K562 (cell line): ENCODE results near the gene SERPINH1. TPM values are rescaled to one million over a fixed set of nuclear protein-coding genes. Genes with fewer than 3 reads are reported as not detected.
A peak's percentile ranks its signal among the peaks of the same experiment; 100 is the strongest.

Source experiments
- ATAC-seq: fragments of 200-7000 bp; cut with Tn5 transposase; 3 replicates; pipeline ENCODE4 v1.9.1; 2020; ENCODE audit warnings: moderate library complexity
- BruUV-seq: library from RNA; stranded (reverse); fragments of 400-500 nt; replicated peaks from 2 replicates; lab custom pipeline; 2021; lab: Mats Ljungman, UMichigan
- CTCF ChIA-PET: fragments of 300-600 bp; formaldehyde crosslinking; extraction: SDS; loops from one replicate; lab custom pipeline; 2021; ENCODE audit warnings: low intra/inter-chr PET ratio; lab: Yijun Ruan, JAX
- POLR2A ChIA-PET: fragments of 300-600, 350-650 bp; sonication (Branson Sonifier 250); formaldehyde crosslinking; extraction: SDS; loops from one replicate; lab custom pipeline; 2021; ENCODE audit warnings: antibody characterized with exemption, inconsistent platforms; lab: Yijun Ruan, JAX
- DNase-seq, 4 experiments: peaks; one replicate each; pipeline versions ENCODE4 v3.0.0 to v3.0.0-alpha.2; 2011 to 2018; ENCODE audit warnings: low spot score in 3 of 4, mixed read lengths in 3 of 4; ENCODE audit errors: extremely low read depth in 1 of 4
- FAIRE-seq: peaks from 2 replicates; lab custom pipeline; 2011; peaks lifted over from hg19 to GRCh38; lab: Jason Lieb, UNC
- H2AFZ ChIP-seq: 2 replicates; pipeline ENCODE4 v1.6.0; 2011; ENCODE audit warnings: low read depth, low read length, control low read depth, inconsistent platforms
- H3K27ac ChIP-seq: fragments of 200-600 bp; 3 replicates; pipeline ENCODE4 v1.8.0; 2011; ENCODE audit warnings: low read depth, mild to moderate bottlenecking, control low read depth, inconsistent platforms, low read length, moderate library complexity, mixed read lengths; ENCODE audit errors: extremely low read depth
- H3K27me3 ChIP-seq, 2 experiments: fragments of 300-600 bp in 1 of 2; 2 replicates in 1 of 2; 3 replicates in 1 of 2; pipeline versions ENCODE4 v1.6.0 to v1.8.0; 2011; ENCODE audit warnings: inconsistent platforms in 2 of 2, low read length in 2 of 2, mild to moderate bottlenecking in 1 of 2, mixed read lengths in 1 of 2, moderate library complexity in 1 of 2; ENCODE audit not compliant: control insufficient read depth in 2 of 2, insufficient read depth in 2 of 2
- H3K36me3 ChIP-seq: fragments of 300-600 bp; 3 replicates; pipeline ENCODE4 v1.8.0; 2011; ENCODE audit warnings: mild to moderate bottlenecking, low read length, inconsistent platforms; ENCODE audit not compliant: control insufficient read depth, insufficient read depth
- H3K4me1 ChIP-seq, 2 experiments: fragments of 200-600 bp in 1 of 2; replicated peaks in 1 of 2; 2 replicates in 1 of 2; 3 replicates in 1 of 2; pipeline versions ENCODE4 v1.5.1 to v1.8.0; 2011; ENCODE audit warnings: inconsistent platforms in 2 of 2, low read length in 2 of 2, mild to moderate bottlenecking in 1 of 2, mixed read lengths in 1 of 2, moderate library complexity in 1 of 2; ENCODE audit not compliant: control insufficient read depth in 2 of 2, insufficient read depth in 2 of 2
- H3K4me2 ChIP-seq: 2 replicates; pipeline ENCODE4 v1.6.1; 2011; ENCODE audit warnings: low read length, control low read depth, inconsistent platforms, mixed read lengths; ENCODE audit not compliant: insufficient read depth
- H3K4me3 ChIP-seq: fragments of 200-600 bp; sonication (generic), shearing (Covaris generic); 2 replicates; pipeline ENCODE4 v1.5.1; 2016; ENCODE audit warnings: control low read depth, inconsistent platforms
- H3K79me2 ChIP-seq: fragments of 200-600 bp; 3 replicates; pipeline ENCODE4 v1.8.0; 2011; ENCODE audit warnings: low read length, inconsistent platforms; ENCODE audit not compliant: control insufficient read depth, insufficient read depth
- H3K9ac ChIP-seq, 2 experiments: 2 replicates each; pipeline versions ENCODE4 v1.6.0 to v1.6.1; 2011; ENCODE audit warnings: low read depth in 2 of 2, low read length in 2 of 2, control low read depth in 1 of 2, inconsistent platforms in 1 of 2, mild to moderate bottlenecking in 1 of 2, mixed read lengths in 1 of 2; ENCODE audit not compliant: insufficient read depth in 1 of 2
- H3K9me1 ChIP-seq: one replicate; pipeline ENCODE4 v1.6.0; 2011; ENCODE audit warnings: inconsistent platforms, mild to moderate bottlenecking, low read length, moderate library complexity; ENCODE audit not compliant: control insufficient read depth, insufficient read depth
- H3K9me3 ChIP-seq: replicated peaks from 2 replicates; pipeline ENCODE4 v1.5.1; 2011; ENCODE audit warnings: low read depth, low read length, inconsistent platforms; ENCODE audit not compliant: control insufficient read depth, insufficient read depth
- H4K20me1 ChIP-seq: replicated peaks from 2 replicates; pipeline ENCODE4 v1.6.1; 2011; ENCODE audit warnings: low read length, inconsistent platforms, mixed read lengths; ENCODE audit not compliant: control insufficient read depth, insufficient read depth
- ELF4 ChIP-seq: fragments of 450-650 bp; formaldehyde crosslinking; IDR thresholded peaks from 2 replicates; pipeline ENCODE4 v1.4.0; 2022; ENCODE audit warnings: missing genetic modification characterization
- EWSR1 ChIP-seq: fragments of 450-650 bp; IDR thresholded peaks from 2 replicates; pipeline ENCODE4 v1.6.1; 2018; ENCODE audit warnings: borderline replicate concordance, mild to moderate bottlenecking, low read depth, moderate library complexity; ENCODE audit not compliant: partially characterized antibody
- KLF13 ChIP-seq: fragments of 450-650 bp; IDR thresholded peaks from 2 replicates; pipeline ENCODE4 v1.6.1; 2016; ENCODE audit warnings: missing genetic modification characterization, low read depth, mild to moderate bottlenecking, missing compliant biosample characterization, moderate library complexity, borderline replicate concordance
- MEIS2 ChIP-seq: fragments of 450-650 bp; IDR thresholded peaks from 2 replicates; pipeline ENCODE4 v1.6.1; 2014; ENCODE audit warnings: mild to moderate bottlenecking; ENCODE audit not compliant: partially characterized antibody
- MIER1 ChIP-seq: fragments of 450-650 bp; IDR thresholded peaks from 2 replicates; pipeline ENCODE4 v1.6.1; 2016; ENCODE audit warnings: antibody characterized with exemption, mild to moderate bottlenecking, low read depth
- RBBP5 ChIP-seq: fragments of 200-600 bp; sonication (generic); IDR thresholded peaks from 2 replicates; pipeline ENCODE4 v1.6.1; 2012; ENCODE audit warnings: borderline replicate concordance, mild to moderate bottlenecking, low read length, control low read depth, inconsistent platforms; ENCODE audit not compliant: insufficient read depth, poor library complexity, severe bottlenecking
- RCOR1 ChIP-seq, 2 experiments: IDR thresholded peaks; 2 replicates each; pipeline ENCODE4 v1.6.1; 2012; ENCODE audit warnings: low read depth in 2 of 2, low read length in 2 of 2, borderline replicate concordance in 1 of 2, improper control_type of control experiment in 1 of 2
- SMAD4 ChIP-seq: fragments of 250-450 bp; sonication (Bioruptor Pico); conservative IDR thresholded peaks from 2 replicates; pipeline ENCODE4 v1.8.0; 2021; ENCODE audit warnings: inconsistent platforms, mild to moderate bottlenecking, moderate library complexity
- ZBTB26 ChIP-seq: fragments of 450-650 bp; formaldehyde crosslinking; IDR thresholded peaks from 2 replicates; pipeline ENCODE4 v1.4.0; 2022; ENCODE audit warnings: missing genetic modification characterization
- ZNF79 ChIP-seq: fragments of 250-450 bp; sonication (Bioruptor Pico); IDR thresholded peaks from 2 replicates; pipeline ENCODE4 v1.4.0; 2020; ENCODE audit warnings: low read depth, mild to moderate bottlenecking, moderate library complexity
- ZZZ3 ChIP-seq: fragments of 450-650 bp; IDR thresholded peaks from 2 replicates; pipeline ENCODE4 v1.6.1; 2016; ENCODE audit warnings: antibody characterized with exemption, mild to moderate bottlenecking, moderate library complexity
- WGBS: fragments of 100-300 bp; shearing (Covaris generic); methylation state at CpG from one replicate; pipeline ENCODE4 v1.1.6; 2016; ENCODE audit warnings: low coverage, mixed read lengths; ENCODE audit not compliant: insufficient coverage; ENCODE audit errors: missing lambda C conversion rate; 5-methylcytosine and 5-hydroxymethylcytosine counted together
- in situ Hi-C: fragments of 300-500 bp; cut with MboI; formaldehyde crosslinking; loops from 4 replicates; pipeline ENCODE4 v1.15.0; 2018; ENCODE audit warnings: inconsistent platforms, mixed read lengths
- intact Hi-C: fragments of 100-400 bp; cut with micrococcal nuclease; formaldehyde crosslinking; loops from 2 replicates; pipeline ENCODE4 v1.14.2; 2022
- polyA plus RNA-seq, 8 experiments: library from polyadenylated mRNA; depleted of rRNA in 4 of 8; stranded (reverse) in 5 of 8; unstranded in 3 of 8; fragments of >200 nt; fragmentation: Nextera tagmentation in 2 of 8; fragmentation: Illumina TruSeq in 1 of 8; extraction: Ambion mirVana in 2 of 8; extraction: Trizol in 1 of 8; gene quantifications; 2 replicates each; pipeline versions ENCODE4 v1.2.1 to v1.2.3, GENCODE V29; 2011 to 2014; ENCODE audit warnings: inconsistent platforms in 1 of 8, missing spikeins in 1 of 8
- total RNA-seq, 7 experiments: library from RNA; depleted of rRNA in 6 of 7; stranded (reverse); fragments of >200 nt in 6 of 7; fragmentation: Illumina TruSeq in 2 of 7; extraction: Trizol in 2 of 7; gene quantifications; 2 replicates each; pipeline versions ENCODE4 v1.2.1 to v1.2.3, GENCODE V29; 2011 to 2021; ENCODE audit warnings: low replicate concordance in 1 of 7
- TF ChIP-seq, protein P1 (sequence below): fragments of 450-650 bp; IDR thresholded peaks from 2 replicates; pipeline ENCODE4 v1.6.1; 2018; ENCODE audit not compliant: partially characterized antibody
- TF ChIP-seq, protein P2 (sequence below), 2 experiments: IDR thresholded peaks; 2 replicates each; pipeline ENCODE4 v1.6.1; 2011; ENCODE audit warnings: borderline replicate concordance in 1 of 2, control low read depth in 1 of 2, low read depth in 1 of 2, low read length in 1 of 2, mild to moderate bottlenecking in 1 of 2, mixed read lengths in 1 of 2, moderate library complexity in 1 of 2; ENCODE audit not compliant: insufficient read depth in 1 of 2, insufficient read length in 1 of 2, poor library complexity in 1 of 2, severe bottlenecking in 1 of 2; ENCODE audit errors: extremely low read depth in 1 of 2

SERPINH1 gene
- total and polyA plus RNA-seq, 9 of the 15 experiments (the other 6 are each of a cell fraction or from before 2014, with no cell fraction given): 2.8 to 106 (median 67.9) TPM

GRCh38 chr11:75539459-75540334, 22.4 kb upstream of the SERPINH1 start:
- peak overlapping the region; percentile 45 to 73; a peak in 3 of 4 replicates for H3K9ac ChIP-seq
- peak overlapping the region; percentile 38 for H3K4me2 ChIP-seq
- no peaks in the 10 kb centered on the region for H4K20me1 ChIP-seq
- peaks cover 55 to 63% of the 10 kb centered on the region in 2 experiments for H3K4me1 ChIP-seq
- intact Hi-C loops (no loop called here), in situ Hi-C loops (no loop called here)
- POLR2A ChIA-PET: interaction anchor here (0.7 to 1.1 kb wide), 4 partner anchors 14 to 256 kb away, joined by 3 to 7 read pairs (median 3); partner anchors contain the start of gene SERPINH1
- no peak for DNase-seq
- no peak for FAIRE-seq
- peak overlapping the region; percentile 84 for H2AFZ ChIP-seq
- 38% methylated on average over 9 of the region's 9 CpGs for WGBS
- 0 out of 2 replicates have a peak, but pooled peaks cover 3% of the 10 kb centered on the region for H3K9me3 ChIP-seq
- CTCF ChIA-PET: no interaction called here
- H3K27me3 ChIP-seq: no peaks in the 10 kb centered on the region
- H3K27ac ChIP-seq: peak overlapping the region; percentile 54; the same call in 2 of the 3 replicates
- H3K36me3 ChIP-seq: no peaks in the 10 kb centered on the region
- ATAC-seq: no peak
- no peaks in the 10 kb centered on the region for H3K79me2 ChIP-seq
- no peak overlapping the region for H3K4me3 ChIP-seq
- BruUV-seq: no TSS peak
- H3K9me1 ChIP-seq: no peaks in the 10 kb centered on the region
- TF ChIP-seq RCOR1 (IDR thresholded peaks at IDR 0.05; ENCODE audit: borderline replicate concordance in 1 of 2, low read depth in 2 of 2, low read length in 2 of 2) (no peak), MEIS2 (no peak), ELF4 (CRISPR knock-in tag) (0 out of 2 replicates have a peak, but pooled peaks have one; percentile 22), MIER1 (no peak), KLF13 (tag) (no peak), RBBP5 (no peak), EWSR1 (no peak), ZZZ3 (no peak), SMAD4 (CRISPR knock-in tag) (0 out of 2 replicates have a peak, but pooled peaks have one; percentile 21), ZNF79 (CRISPR knock-in tag) (no peak), ZBTB26 (CRISPR knock-in tag) (0 out of 2 replicates have a peak, but pooled peaks have one; percentile 6)
- TF ChIP-seq, protein P1, sequence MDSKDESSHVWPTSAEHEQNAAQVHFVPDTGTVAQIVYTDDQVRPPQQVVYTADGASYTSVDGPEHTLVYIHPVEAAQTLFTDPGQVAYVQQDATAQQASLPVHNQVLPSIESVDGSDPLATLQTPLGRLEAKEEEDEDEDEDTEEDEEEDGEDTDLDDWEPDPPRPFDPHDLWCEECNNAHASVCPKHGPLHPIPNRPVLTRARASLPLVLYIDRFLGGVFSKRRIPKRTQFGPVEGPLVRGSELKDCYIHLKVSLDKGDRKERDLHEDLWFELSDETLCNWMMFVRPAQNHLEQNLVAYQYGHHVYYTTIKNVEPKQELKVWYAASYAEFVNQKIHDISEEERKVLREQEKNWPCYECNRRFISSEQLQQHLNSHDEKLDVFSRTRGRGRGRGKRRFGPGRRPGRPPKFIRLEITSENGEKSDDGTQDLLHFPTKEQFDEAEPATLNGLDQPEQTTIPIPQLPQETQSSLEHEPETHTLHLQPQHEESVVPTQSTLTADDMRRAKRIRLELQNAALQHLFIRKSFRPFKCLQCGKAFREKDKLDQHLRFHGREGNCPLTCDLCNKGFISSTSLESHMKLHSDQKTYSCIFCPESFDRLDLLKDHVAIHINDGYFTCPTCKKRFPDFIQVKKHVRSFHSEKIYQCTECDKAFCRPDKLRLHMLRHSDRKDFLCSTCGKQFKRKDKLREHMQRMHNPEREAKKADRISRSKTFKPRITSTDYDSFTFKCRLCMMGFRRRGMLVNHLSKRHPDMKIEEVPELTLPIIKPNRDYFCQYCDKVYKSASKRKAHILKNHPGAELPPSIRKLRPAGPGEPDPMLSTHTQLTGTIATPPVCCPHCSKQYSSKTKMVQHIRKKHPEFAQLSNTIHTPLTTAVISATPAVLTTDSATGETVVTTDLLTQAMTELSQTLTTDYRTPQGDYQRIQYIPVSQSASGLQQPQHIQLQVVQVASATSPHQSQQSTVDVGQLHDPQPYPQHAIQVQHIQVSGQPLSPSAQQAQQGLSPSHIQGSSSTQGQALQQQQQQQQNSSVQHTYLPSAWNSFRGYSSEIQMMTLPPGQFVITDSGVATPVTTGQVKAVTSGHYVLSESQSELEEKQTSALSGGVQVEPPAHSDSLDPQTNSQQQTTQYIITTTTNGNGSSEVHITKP: peak; percentile 17
- TF ChIP-seq, protein P2, sequence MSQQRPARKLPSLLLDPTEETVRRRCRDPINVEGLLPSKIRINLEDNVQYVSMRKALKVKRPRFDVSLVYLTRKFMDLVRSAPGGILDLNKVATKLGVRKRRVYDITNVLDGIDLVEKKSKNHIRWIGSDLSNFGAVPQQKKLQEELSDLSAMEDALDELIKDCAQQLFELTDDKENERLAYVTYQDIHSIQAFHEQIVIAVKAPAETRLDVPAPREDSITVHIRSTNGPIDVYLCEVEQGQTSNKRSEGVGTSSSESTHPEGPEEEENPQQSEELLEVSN (IDR thresholded peaks at IDR 0.05; ENCODE audit: borderline replicate concordance in 1 of 2, extremely low read depth in 1 of 2, insufficient read depth in 1 of 2, insufficient read length in 1 of 2, low read depth in 1 of 2, low read length in 1 of 2, poor library complexity in 1 of 2, severe bottlenecking in 1 of 2): peak in 1 of 2 experiments; percentile 13
